H1 (cell line): ENCODE measurements around the gene TUBGCP3. TPM values are rescaled to one million over a fixed set of nuclear protein-coding genes. Genes with fewer than 3 reads are reported as not detected.

Source experiments
- CTCF ChIA-PET: fragments of 300-600 bp; sonication (Branson Sonifier 250); formaldehyde crosslinking; loops from one replicate; lab custom pipeline; 2021; ENCODE audit not compliant: partially characterized antibody; lab: Charles Lee
- POLR2A ChIA-PET: fragments of 300-600 bp; sonication (Branson Sonifier 250); formaldehyde crosslinking; loops from one replicate; lab custom pipeline; 2021; ENCODE audit warnings: inconsistent platforms; ENCODE audit not compliant: partially characterized antibody; lab: Charles Lee
- DNase-seq, 2 experiments: peaks; one replicate each; pipeline versions ENCODE4 v3.0.0 to v3.0.0-alpha.2; 2010 to 2022; ENCODE audit warnings: low spot score in 2 of 2, low read depth in 1 of 2, mixed read lengths in 1 of 2
- FAIRE-seq: peaks from 2 replicates; lab custom pipeline; 2011; peaks lifted over from hg19 to GRCh38; lab: Jason Lieb, UNC
- H2AFZ ChIP-seq: 2 replicates; pipeline ENCODE4 v1.8.1; 2012; ENCODE audit warnings: low read length, inconsistent platforms
- H2AK5ac ChIP-seq: 2 replicates; pipeline ENCODE4 v1.6.1; 2013; ENCODE audit warnings: low read depth, low read length
- H2BK120ac ChIP-seq: replicated peaks from 2 replicates; pipeline ENCODE3; 2013; ENCODE audit warnings: low read depth, low read length, inconsistent platforms
- H2BK12ac ChIP-seq: 2 replicates; pipeline ENCODE4 v1.6.1; 2013; ENCODE audit warnings: low read depth, low read length
- H2BK15ac ChIP-seq: 2 replicates; pipeline ENCODE4 v1.6.1; 2013; ENCODE audit warnings: low read length
- H2BK20ac ChIP-seq: 2 replicates; pipeline ENCODE4 v1.6.1; 2013; ENCODE audit warnings: low read length
- H2BK5ac ChIP-seq: 2 replicates; pipeline ENCODE4 v1.6.1; 2013; ENCODE audit warnings: low read depth, low read length
- H3K14ac ChIP-seq: 2 replicates; pipeline ENCODE4 v1.6.1; 2013; ENCODE audit warnings: inconsistent platforms; ENCODE audit not compliant: insufficient read length
- H3K18ac ChIP-seq: 2 replicates; pipeline ENCODE4 v1.6.1; 2013; ENCODE audit warnings: low read length; ENCODE audit errors: extremely low read depth
- H3K23ac ChIP-seq: 2 replicates; pipeline ENCODE4 v1.6.1; 2013; ENCODE audit warnings: inconsistent platforms; ENCODE audit not compliant: insufficient read length
- H3K23me2 ChIP-seq: 2 replicates; pipeline ENCODE4 v1.6.1; 2013; ENCODE audit warnings: low read depth, low read length
- H3K27ac ChIP-seq: 2 replicates; pipeline ENCODE4 v1.6.1; 2011; ENCODE audit warnings: low read depth, low read length, inconsistent platforms
- H3K27me3 ChIP-seq, 4 experiments: replicated peaks in 1 of 4; 1 replicate in 1 of 4; 2 replicates in 3 of 4; pipeline versions ENCODE4 v1.6.1 to v1.8.1; 2011 to 2013; ENCODE audit warnings: low read length in 3 of 4, mild to moderate bottlenecking in 3 of 4, inconsistent platforms in 2 of 4, mixed read lengths in 2 of 4, moderate library complexity in 1 of 4; ENCODE audit not compliant: control insufficient read depth in 3 of 4, insufficient read depth in 3 of 4; ENCODE audit errors: extremely low read depth in 1 of 4
- H3K36me3 ChIP-seq, 4 experiments: 2 replicates each; pipeline versions ENCODE4 v1.6.1 to v1.8.1; 2011 to 2013; ENCODE audit warnings: mild to moderate bottlenecking in 4 of 4, low read length in 3 of 4, moderate library complexity in 2 of 4, control low read depth in 1 of 4, inconsistent platforms in 1 of 4; ENCODE audit not compliant: insufficient read depth in 4 of 4, control insufficient read depth in 2 of 4
- H3K4ac ChIP-seq: replicated peaks from 2 replicates; pipeline ENCODE3; 2013; ENCODE audit warnings: low read length, low read depth, mixed read lengths, inconsistent platforms; ENCODE audit not compliant: insufficient read length
- H3K4me1 ChIP-seq, 4 experiments: replicated peaks in 1 of 4; 1 replicate in 1 of 4; 2 replicates in 3 of 4; pipeline versions ENCODE4 v1.6.1 to v1.8.1; 2011 to 2013; ENCODE audit warnings: low read length in 3 of 4, inconsistent platforms in 2 of 4, mixed read lengths in 1 of 4; ENCODE audit not compliant: insufficient read depth in 4 of 4, control insufficient read depth in 3 of 4
- H3K4me2 ChIP-seq, 2 experiments: 2 replicates each; pipeline versions ENCODE4 v1.6.1 to v1.8.1; 2011 to 2013; ENCODE audit warnings: low read depth in 2 of 2, low read length in 2 of 2, control low read depth in 1 of 2, inconsistent platforms in 1 of 2, mild to moderate bottlenecking in 1 of 2; ENCODE audit not compliant: insufficient read depth in 1 of 2
- H3K4me3 ChIP-seq, 4 experiments: fragments of 200-600, 300-600 bp in 1 of 4; sonication (generic), shearing (Covaris generic), sonication (Bioruptor Twin) in 1 of 4; 2 replicates each; pipeline versions ENCODE4 v1.5.1 to v1.8.1; 2011 to 2016; ENCODE audit warnings: low read length in 4 of 4, low read depth in 3 of 4, control low read depth in 2 of 4, inconsistent platforms in 2 of 4, mild to moderate bottlenecking in 2 of 4, mixed read lengths in 1 of 4, moderate library complexity in 1 of 4; ENCODE audit not compliant: insufficient read depth in 2 of 4; ENCODE audit errors: extremely low read depth in 1 of 4
- H3K56ac ChIP-seq: replicated peaks from 2 replicates; pipeline ENCODE3; 2013; ENCODE audit warnings: low read depth, mild to moderate bottlenecking, mixed read lengths, low read length, inconsistent platforms; ENCODE audit not compliant: insufficient read length
- H3K79me1 ChIP-seq: 2 replicates; pipeline ENCODE4 v1.6.1; 2013; ENCODE audit warnings: low read depth, low read length, control low read depth
- H3K79me2 ChIP-seq, 2 experiments: 2 replicates each; pipeline versions ENCODE4 v1.6.1 to v1.8.1; 2012 to 2013; ENCODE audit warnings: low read length in 2 of 2, mild to moderate bottlenecking in 2 of 2, inconsistent platforms in 1 of 2; ENCODE audit not compliant: insufficient read depth in 2 of 2, control insufficient read depth in 1 of 2
- H3K9ac ChIP-seq, 4 experiments: replicated peaks in 1 of 4; 1 replicate in 1 of 4; 2 replicates in 3 of 4; pipeline versions ENCODE4 v1.6.1 to v1.8.1; 2011 to 2013; ENCODE audit warnings: low read depth in 3 of 4, low read length in 3 of 4, control low read depth in 2 of 4, mild to moderate bottlenecking in 2 of 4, moderate library complexity in 2 of 4, inconsistent platforms in 1 of 4; ENCODE audit errors: extremely low read depth in 1 of 4
- H3K9me3 ChIP-seq, 2 experiments: 2 replicates each; pipeline versions ENCODE4 v1.6.1 to v1.8.1; 2012 to 2013; ENCODE audit warnings: mild to moderate bottlenecking in 2 of 2, moderate library complexity in 2 of 2, control low read depth in 1 of 2, inconsistent platforms in 1 of 2, low read depth in 1 of 2, low read length in 1 of 2, mixed read lengths in 1 of 2; ENCODE audit not compliant: insufficient read depth in 2 of 2
- H4K20me1 ChIP-seq, 2 experiments: replicated peaks in 1 of 2; 2 replicates each; pipeline versions ENCODE3 to v1.8.1; 2011 to 2013; ENCODE audit warnings: inconsistent platforms in 2 of 2, low read length in 2 of 2, mild to moderate bottlenecking in 1 of 2; ENCODE audit not compliant: insufficient read depth in 2 of 2, control insufficient read depth in 1 of 2
- H4K5ac ChIP-seq: 2 replicates; pipeline ENCODE4 v1.6.1; 2013; ENCODE audit warnings: low read length, low read depth, mixed read lengths, inconsistent platforms; ENCODE audit not compliant: insufficient read length
- H4K8ac ChIP-seq: 2 replicates; pipeline ENCODE4 v1.8.0; 2013; ENCODE audit warnings: mild to moderate bottlenecking, moderate library complexity, low read length, inconsistent platforms; ENCODE audit not compliant: insufficient read depth; ENCODE audit errors: extremely low read depth
- H4K91ac ChIP-seq: replicated peaks from 2 replicates; pipeline ENCODE3; 2013; ENCODE audit warnings: low read length, mixed read lengths, inconsistent platforms; ENCODE audit not compliant: insufficient read length
- JUND ChIP-seq: IDR thresholded peaks from 2 replicates; pipeline ENCODE4 v1.6.1; 2011; ENCODE audit warnings: mild to moderate bottlenecking, improper control_type of control experiment, low read length
- PHF8 ChIP-seq: fragments of 200-600 bp; sonication (generic); conservative IDR thresholded peaks from 2 replicates; pipeline ENCODE4 v1.7.1; 2012; ENCODE audit warnings: low read depth, mild to moderate bottlenecking, inconsistent platforms, low read length, moderate library complexity
- POLR2A ChIP-seq, 2 experiments: IDR thresholded peaks; 1 replicate in 1 of 2; 2 replicates in 1 of 2; pipeline ENCODE4 v1.6.1; 2011; ENCODE audit warnings: low read depth in 2 of 2, low read length in 2 of 2, mild to moderate bottlenecking in 2 of 2; ENCODE audit errors: control extremely low read depth in 1 of 2
- RFX5 ChIP-seq: IDR thresholded peaks from 2 replicates; pipeline ENCODE4 v1.6.1; 2011; ENCODE audit warnings: low read depth, low read length, improper control_type of control experiment, borderline replicate concordance
- RNF2 ChIP-seq: fragments of 200-900, 300-1000 bp; sonication (generic); IDR thresholded peaks from 2 replicates; pipeline ENCODE4 v1.7.1; 2016; ENCODE audit warnings: borderline replicate concordance, low read depth, mild to moderate bottlenecking, antibody characterized with exemption, low read length; ENCODE audit not compliant: poor library complexity, severe bottlenecking; ENCODE audit errors: missing control alignments
- SAP30 ChIP-seq: fragments of 300-600 bp; sonication (generic); IDR thresholded peaks from 2 replicates; pipeline ENCODE4 v1.7.1; 2012; ENCODE audit warnings: low read length, moderate library complexity, mild to moderate bottlenecking, inconsistent platforms; ENCODE audit not compliant: insufficient read depth, insufficient replicate concordance
- SIX5 ChIP-seq: IDR thresholded peaks from 2 replicates; pipeline ENCODE4 v1.6.1; 2011; ENCODE audit warnings: mild to moderate bottlenecking, low read depth, low read length
- SP1 ChIP-seq: IDR thresholded peaks from 2 replicates; pipeline ENCODE4 v1.6.1; 2011; ENCODE audit warnings: low read depth, low read length
- SP2 ChIP-seq: IDR thresholded peaks from 2 replicates; pipeline ENCODE4 v1.6.1; 2012; ENCODE audit warnings: mild to moderate bottlenecking, low read length, inconsistent platforms
- SUZ12 ChIP-seq: fragments of 200-600 bp; sonication (generic); IDR thresholded peaks from 2 replicates; pipeline ENCODE4 v1.6.1; 2012; ENCODE audit warnings: mild to moderate bottlenecking, inconsistent platforms, low read length, moderate library complexity, mixed read lengths
- TBP ChIP-seq: IDR thresholded peaks from 2 replicates; pipeline ENCODE4 v1.6.1; 2011; ENCODE audit warnings: low read depth, low read length, improper control_type of control experiment
- WGBS, 2 experiments: shearing (Covaris generic) in 1 of 2; methylation state at CpG; one replicate each; pipeline versions ENCODE4 v1.1.6 to v1.1.7; 2013 to 2015; ENCODE audit warnings: low lambda C conversion rate in 2 of 2, mixed read lengths in 2 of 2, inconsistent platforms in 1 of 2, low coverage in 1 of 2, missing lambda C conversion rate in 1 of 2; ENCODE audit not compliant: insufficient replicate concordance in 2 of 2, insufficient coverage in 1 of 2, insufficient read length in 1 of 2; ENCODE audit errors: extremely low coverage in 1 of 2, missing lambda C conversion rate in 1 of 2; 5-methylcytosine and 5-hydroxymethylcytosine counted together
- polyA plus RNA-seq, 7 experiments: library from polyadenylated mRNA; depleted of rRNA in 3 of 7; stranded (reverse) in 5 of 7; unstranded in 2 of 7; fragments of >200 nt in 5 of 7; fragments of 200-250 nt in 2 of 7; gene quantifications; 1 replicate in 5 of 7; 2 replicates in 1 of 7; 4 replicates in 1 of 7; pipeline versions ENCODE4 v1.2.1 to v1.2.3, GENCODE V29; 2011 to 2013; ENCODE audit warnings: missing spikeins in 2 of 7, mixed read lengths in 2 of 7
- total RNA-seq: library from RNA; stranded (reverse); fragmentation: NEBNext Ultra II Directional; extraction: Animal tissue kit (Norgen Biotek cat#: 25700); gene quantifications from 2 replicates; pipeline ENCODE4 v1.2.1, GENCODE V29; 2021
- TF ChIP-seq, protein P1 (sequence below): IDR thresholded peaks from 2 replicates; pipeline ENCODE4 v1.6.1; 2012; ENCODE audit warnings: low read length, inconsistent platforms

Gene TUBGCP3
- total and polyA plus RNA-seq, 2 of the 8 experiments (the other 6 are each of a cell fraction or from before 2014, with no cell fraction given), result 27.0 to 31.7 TPM

DNA sequence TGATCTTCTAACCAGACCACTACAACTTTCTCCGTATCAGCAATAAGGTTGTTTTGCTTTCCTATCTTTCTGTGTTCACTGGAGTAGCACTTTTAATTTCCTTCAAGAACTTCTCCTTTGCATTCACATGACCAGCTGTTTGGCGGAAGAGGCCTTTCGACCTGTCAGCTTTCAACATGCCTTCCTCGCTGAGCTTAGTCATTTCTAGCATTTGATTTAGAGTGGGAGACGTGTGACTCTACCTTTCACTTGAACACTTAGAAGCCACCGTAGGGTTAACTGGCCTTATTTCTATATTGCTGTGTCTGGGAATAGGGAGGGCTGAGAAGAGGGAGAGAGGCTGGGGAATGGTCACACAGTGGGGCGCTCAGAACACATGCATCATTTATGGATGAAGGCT is 104.7 kb downstream of the TUBGCP3 start:
- FAIRE-seq (no peak), DNase-seq (no peak)
- Histone ChIP-seq H3K79me2 (no peaks in the 10 kb centered on the region), H3K9ac (no peak overlapping the region), H2AFZ (no peak overlapping the region), H3K18ac (no peak overlapping the region), H3K23ac (no peak overlapping the region), H2BK20ac (no peak overlapping the region), H3K9me3 (no peaks in the 10 kb centered on the region), H3K36me3 (peaks cover 0 to 11% (median 2%) of the 10 kb centered on the region in 4 experiments; a peak in 2 of 8 replicates), H3K4me3 (no peak overlapping the region), H4K20me1 (no peaks in the 10 kb centered on the region), H3K79me1 (no peaks in the 10 kb centered on the region), H3K23me2 (no peaks in the 10 kb centered on the region), H3K56ac (no peak overlapping the region), H3K4me1 (no peaks in the 10 kb centered on the region), H3K27me3 (no peaks in the 10 kb centered on the region), H4K91ac (no peak overlapping the region), H2BK120ac (no peak overlapping the region), H2AK5ac (no peak overlapping the region), H2BK15ac (no peak overlapping the region), H2BK5ac (no peak overlapping the region), H2BK12ac (no peak overlapping the region), H3K14ac (no peak overlapping the region), H3K4ac (no peak overlapping the region), H4K5ac (no peak overlapping the region), H4K8ac (no peak overlapping the region), H3K27ac (no peak overlapping the region), H3K4me2 (no peak overlapping the region)
- 91% methylated on average over 7 of the region's 7 CpGs; no CpG with 5 or more reads in 1 of the 2 experiments for WGBS, 2 experiments
- TF ChIP-seq POLR2A (IDR thresholded peaks at IDR 0.05; ENCODE audit: control extremely low read depth in 1 of 2, low read depth in 2 of 2, low read length in 2 of 2) (no peak), PHF8 (no peak), SUZ12 (no peak), JUND (no peak), SP1 (no peak), RFX5 (no peak), SP2 (no peak), SAP30 (no peak), SIX5 (no peak), RNF2 (no peak), TBP (no peak)
- TF ChIP-seq, protein P1, sequence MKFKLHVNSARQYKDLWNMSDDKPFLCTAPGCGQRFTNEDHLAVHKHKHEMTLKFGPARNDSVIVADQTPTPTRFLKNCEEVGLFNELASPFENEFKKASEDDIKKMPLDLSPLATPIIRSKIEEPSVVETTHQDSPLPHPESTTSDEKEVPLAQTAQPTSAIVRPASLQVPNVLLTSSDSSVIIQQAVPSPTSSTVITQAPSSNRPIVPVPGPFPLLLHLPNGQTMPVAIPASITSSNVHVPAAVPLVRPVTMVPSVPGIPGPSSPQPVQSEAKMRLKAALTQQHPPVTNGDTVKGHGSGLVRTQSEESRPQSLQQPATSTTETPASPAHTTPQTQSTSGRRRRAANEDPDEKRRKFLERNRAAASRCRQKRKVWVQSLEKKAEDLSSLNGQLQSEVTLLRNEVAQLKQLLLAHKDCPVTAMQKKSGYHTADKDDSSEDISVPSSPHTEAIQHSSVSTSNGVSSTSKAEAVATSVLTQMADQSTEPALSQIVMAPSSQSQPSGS, result no peak
- ChIA-PET CTCF (interaction anchor here (0.8 to 2.0 kb wide), 3 partner anchors 10 to 27 kb away, joined by 3 to 6 read pairs (median 5); no protein-coding TSS in a partner anchor), POLR2A (interaction anchor here (0.6 to 1.1 kb wide), 2 partner anchors 9 to 105 kb away, joined by 3 to 4 read pairs; partner anchors contain the start of gene TUBGCP3)
